GM12874 (cell line): ENCODE measurements around the gene KRT31.
"Not testable (repeated sequence)": the region's sequence is repeated elsewhere in the genome, so short reads cannot be mapped to it uniquely, and the experiment has no call there.

Source experiments
- CTCF ChIP-seq: IDR thresholded peaks from 2 replicates; pipeline ENCODE4 v1.5.1; 2011; ENCODE audit warnings: low read depth, mild to moderate bottlenecking, control low read depth, low read length, moderate library complexity; ENCODE audit not compliant: insufficient read depth

Gene KRT31

GRCh38 chr17:41386227-41386626, 11.2 kb downstream of the KRT31 start:
- no peak for TF ChIP-seq CTCF

- TF ChIP-seq CTCF, result no peak
Observed at GRCh38 chr17:41383690-41384089, 13.7 kb downstream of the KRT31 start.

GRCh38 chr17:41382394-41382793, 15.0 kb downstream of the KRT31 start:
- no peak for TF ChIP-seq CTCF

- not testable (repeated sequence) for TF ChIP-seq CTCF
Observed at GRCh38 chr17:41381943-41382342, 15.5 kb downstream of the KRT31 start, which contains the start of gene KRT34. TSS of gene KRT34 (minus strand) at chr17:41382306. CDS start at chr17:41382246, 60 bp downstream.

- no peak for TF ChIP-seq CTCF
Observed at GRCh38 chr17:41377546-41377945, 19.9 kb downstream of the KRT31 start.

GRCh38 chr17:41369713-41370112, 27.7 kb downstream of the KRT31 start, which contains the start of gene KRT33B:
TSS of gene KRT33B (minus strand) at chr17:41369813. CDS start at chr17:41369750, 63 bp downstream.
- no peak for TF ChIP-seq CTCF

GRCh38 chr17:41369023-41369422, 28.4 kb downstream of the KRT31 start:
- no peak for TF ChIP-seq CTCF
